ENCODE results near the gene ADAM22. TPM values are rescaled to one million over a fixed set of nuclear protein-coding genes. Genes with fewer than 3 reads are reported as not detected.

The ADAM22 gene
- total and polyA plus RNA-seq, 4 donors = 0.04 to 0.61 (median 0.15) TPM

GRCh38 chr7:88141479-88141878 lies 207.4 kb downstream of the ADAM22 start (continued):
- TF ChIP-seq YY1 (IDR thresholded peaks at IDR 0.05) (no peak), ZBTB33 (IDR thresholded peaks at IDR 0.05) (no peak), FOXA1 (IDR thresholded peaks at IDR 0.05) (no peak), RAD21 (IDR thresholded peaks at IDR 0.05) (no peak), GABPA (IDR thresholded peaks at IDR 0.05 in 1 of 2, conservative IDR thresholded peaks at IDR 0.05 in 1 of 2) (no peak), FOXA2 (IDR thresholded peaks at IDR 0.05) (no peak)

DNA sequence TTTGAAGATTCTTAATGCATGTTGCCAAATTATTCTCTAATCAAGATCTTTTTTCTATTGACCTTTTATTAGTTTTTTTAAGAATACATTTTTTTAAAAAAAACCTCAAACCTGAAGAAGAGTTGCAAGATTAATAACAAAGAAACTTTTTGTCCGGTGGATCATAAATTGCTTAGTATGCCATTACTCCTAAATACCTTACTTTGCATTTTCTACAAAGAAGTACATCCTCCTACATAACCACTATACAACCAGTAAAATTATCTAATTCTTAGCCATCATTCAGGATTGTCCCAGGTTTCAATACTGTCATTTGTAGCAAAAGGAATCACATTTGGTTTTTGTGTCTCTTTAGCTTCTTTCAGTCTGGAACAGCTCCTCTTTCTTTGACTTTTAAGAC lies 207.9 kb downstream of the ADAM22 start:
- H3K4me1 ChIP-seq (ENCODE audit: control insufficient read depth in 4 of 4, insufficient read depth in 4 of 4, low read length in 3 of 4) = no peaks in the 10 kb centered on the region
- no peak overlapping the region for H3K27ac ChIP-seq (ENCODE audit: low read depth in 1 of 2, low read length in 2 of 2)
- no peak for DNase-seq (ENCODE audit: low spot score)
- TF ChIP-seq RXRA (IDR thresholded peaks at IDR 0.05) (no peak), GABPA (IDR thresholded peaks at IDR 0.05 in 1 of 2, conservative IDR thresholded peaks at IDR 0.05 in 1 of 2) (no peak), HNF4A (conservative IDR thresholded peaks at IDR 0.05) (no peak), ZBTB33 (IDR thresholded peaks at IDR 0.05) (no peak), JUND (IDR thresholded peaks at IDR 0.05) (no peak), MAX (IDR thresholded peaks at IDR 0.05) (no peak), FOXA1 (IDR thresholded peaks at IDR 0.05) (no peak), HNF4G (IDR thresholded peaks at IDR 0.05) (no peak), EGR1 (IDR thresholded peaks at IDR 0.05; ENCODE audit: low read depth in 2 of 2) (no peak), RAD21 (IDR thresholded peaks at IDR 0.05) (no peak), SP1 (IDR thresholded peaks at IDR 0.05) (no peak), TAF1 (conservative IDR thresholded peaks at IDR 0.05) (no peak), NR2F2 (IDR thresholded peaks at IDR 0.05) (no peak)
- TF ChIP-seq, protein P1, sequence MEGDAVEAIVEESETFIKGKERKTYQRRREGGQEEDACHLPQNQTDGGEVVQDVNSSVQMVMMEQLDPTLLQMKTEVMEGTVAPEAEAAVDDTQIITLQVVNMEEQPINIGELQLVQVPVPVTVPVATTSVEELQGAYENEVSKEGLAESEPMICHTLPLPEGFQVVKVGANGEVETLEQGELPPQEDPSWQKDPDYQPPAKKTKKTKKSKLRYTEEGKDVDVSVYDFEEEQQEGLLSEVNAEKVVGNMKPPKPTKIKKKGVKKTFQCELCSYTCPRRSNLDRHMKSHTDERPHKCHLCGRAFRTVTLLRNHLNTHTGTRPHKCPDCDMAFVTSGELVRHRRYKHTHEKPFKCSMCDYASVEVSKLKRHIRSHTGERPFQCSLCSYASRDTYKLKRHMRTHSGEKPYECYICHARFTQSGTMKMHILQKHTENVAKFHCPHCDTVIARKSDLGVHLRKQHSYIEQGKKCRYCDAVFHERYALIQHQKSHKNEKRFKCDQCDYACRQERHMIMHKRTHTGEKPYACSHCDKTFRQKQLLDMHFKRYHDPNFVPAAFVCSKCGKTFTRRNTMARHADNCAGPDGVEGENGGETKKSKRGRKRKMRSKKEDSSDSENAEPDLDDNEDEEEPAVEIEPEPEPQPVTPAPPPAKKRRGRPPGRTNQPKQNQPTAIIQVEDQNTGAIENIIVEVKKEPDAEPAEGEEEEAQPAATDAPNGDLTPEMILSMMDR (IDR thresholded peaks at IDR 0.05; ENCODE audit: low read depth, low read length, missing input control) = no peak
- no peak overlapping the region for H3K4me3 ChIP-seq (ENCODE audit: low read depth in 1 of 3, low read length in 3 of 3)
- H3K9ac ChIP-seq (ENCODE audit: low read depth in 1 of 2, low read length in 2 of 2) = no peak overlapping the region
- no peaks in the 10 kb centered on the region for H3K27me3 ChIP-seq (ENCODE audit: control insufficient read depth in 4 of 4, insufficient read depth in 4 of 4, low read length in 3 of 4)
- 96% methylated on average over 1 of the region's 1 CpG for WGBS
- H3K9me3 ChIP-seq (ENCODE audit: control insufficient read depth in 4 of 4, low read length in 3 of 4) = no peaks in the 10 kb centered on the region
- H3K36me3 ChIP-seq (ENCODE audit: control insufficient read depth in 4 of 4, insufficient read depth in 3 of 4, low read depth in 1 of 4, low read length in 3 of 4) = no peaks in the 10 kb centered on the region

DNA sequence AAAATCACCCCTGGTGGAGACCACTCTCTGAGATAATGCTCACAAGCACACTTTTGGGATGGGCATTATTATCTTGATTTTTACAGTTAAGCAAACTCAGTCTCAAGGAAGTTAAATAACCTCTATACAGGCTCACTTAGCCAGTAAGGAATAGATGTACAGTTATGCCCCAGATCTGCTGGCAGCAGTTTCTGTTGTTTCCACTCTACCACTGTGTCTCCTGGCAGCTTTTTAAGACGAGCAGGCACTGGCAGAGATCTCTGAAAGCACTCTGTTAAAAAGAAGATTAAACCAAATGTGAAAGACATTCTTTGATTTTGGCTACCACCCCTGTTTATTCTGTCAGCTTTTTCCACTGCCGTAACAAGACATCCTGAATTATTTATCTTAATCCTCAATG lies 212.6 kb downstream of the ADAM22 start:
- Histone ChIP-seq H3K27me3 (ENCODE audit: control insufficient read depth in 4 of 4, insufficient read depth in 4 of 4, low read length in 3 of 4) (no peaks in the 10 kb centered on the region), H3K9me3 (ENCODE audit: control insufficient read depth in 4 of 4, low read length in 3 of 4) (no peaks in the 10 kb centered on the region), H3K27ac (ENCODE audit: low read depth in 1 of 2, low read length in 2 of 2) (no peak overlapping the region), H3K4me3 (ENCODE audit: low read depth in 1 of 3, low read length in 3 of 3) (no peak overlapping the region), H3K9ac (ENCODE audit: low read depth in 1 of 2, low read length in 2 of 2) (no peak overlapping the region), H3K4me1 (ENCODE audit: control insufficient read depth in 4 of 4, insufficient read depth in 4 of 4, low read length in 3 of 4) (no peaks in the 10 kb centered on the region), H3K36me3 (ENCODE audit: control insufficient read depth in 4 of 4, insufficient read depth in 3 of 4, low read depth in 1 of 4, low read length in 3 of 4) (no peaks in the 10 kb centered on the region)
- DNase-seq (ENCODE audit: low spot score) = no peak
- 60% methylated on average over 2 of the region's 2 CpGs for WGBS
- TF ChIP-seq ATF3 (IDR thresholded peaks at IDR 0.05) = no peak
- no peak for TF ChIP-seq RXRA (IDR thresholded peaks at IDR 0.05)
- TF ChIP-seq FOXA2 (IDR thresholded peaks at IDR 0.05) = no peak
- no peak for TF ChIP-seq REST (IDR thresholded peaks at IDR 0.05)
- TF ChIP-seq TAF1 (conservative IDR thresholded peaks at IDR 0.05) = no peak
- no peak for TF ChIP-seq RAD21 (IDR thresholded peaks at IDR 0.05)
- no peak for TF ChIP-seq SP1 (IDR thresholded peaks at IDR 0.05)
- TF ChIP-seq EGR1 (IDR thresholded peaks at IDR 0.05; ENCODE audit: low read depth in 2 of 2) = no peak
- no peak for TF ChIP-seq HNF4G (IDR thresholded peaks at IDR 0.05)
- no peak for TF ChIP-seq GABPA (IDR thresholded peaks at IDR 0.05 in 1 of 2, conservative IDR thresholded peaks at IDR 0.05 in 1 of 2)
- TF ChIP-seq MAX (IDR thresholded peaks at IDR 0.05) = no peak
- TF ChIP-seq HNF4A (conservative IDR thresholded peaks at IDR 0.05) = no peak

Data from liver (tissue), 9 donors.